IMR-90 (cell line): Measurements from ENCODE around the gene OR10D3. TPM values are rescaled to one million over a fixed set of nuclear protein-coding genes. Genes with fewer than 3 reads are reported as not detected.
"Not testable (repeated sequence)": the region's sequence is repeated elsewhere in the genome, so short reads cannot be mapped to it uniquely, and the experiment has no call there.

Experiments
- ATAC-seq: fragments of 200-7000 bp; cut with Tn5 transposase; 2 replicates; pipeline ENCODE4 v1.9.1; 2020; ENCODE audit warnings: low read depth, mild to moderate bottlenecking, moderate library complexity
- BruUV-seq: library from RNA; stranded (reverse); fragments of 400-500 nt; replicated peaks from 2 replicates; lab custom pipeline; 2021; lab: Mats Ljungman, UMichigan
- CTCF ChIA-PET: fragments of 300-600 bp; formaldehyde crosslinking; extraction: SDS; loops from one replicate; lab custom pipeline; 2021; ENCODE audit warnings: antibody characterized with exemption; lab: Yijun Ruan, JAX
- POLR2A ChIA-PET: fragments of 300-600 bp; sonication (Branson Sonifier 250); formaldehyde crosslinking; loops from one replicate; lab custom pipeline; 2022; ENCODE audit warnings: antibody characterized with exemption; ENCODE audit not compliant: unreplicated experiment; lab: Charles Lee
- DNase-seq: peaks from one replicate; pipeline ENCODE4 v3.0.0; 2013
- H2AFZ ChIP-seq: replicated peaks from 2 replicates; pipeline ENCODE3; 2013; ENCODE audit warnings: low read length, mild to moderate bottlenecking; ENCODE audit not compliant: poor library complexity
- H2AK5ac ChIP-seq: 2 replicates; pipeline ENCODE4 v1.6.1; 2013; ENCODE audit warnings: low read depth, low read length, inconsistent platforms
- H2AK9ac ChIP-seq: replicated peaks from 2 replicates; pipeline ENCODE3; 2013; ENCODE audit warnings: mild to moderate bottlenecking, low read depth, low read length, moderate library complexity; ENCODE audit not compliant: poor library complexity
- H2BK120ac ChIP-seq: 2 replicates; pipeline ENCODE4 v1.6.1; 2013; ENCODE audit warnings: low read depth, low read length, inconsistent platforms
- H2BK15ac ChIP-seq: 3 replicates; pipeline ENCODE4 v1.6.1; 2013; ENCODE audit warnings: low read depth, low read length, inconsistent platforms
- H2BK20ac ChIP-seq: 2 replicates; pipeline ENCODE4 v1.6.1; 2013; ENCODE audit warnings: low read depth, mild to moderate bottlenecking, inconsistent platforms, low read length, moderate library complexity
- H2BK5ac ChIP-seq: 2 replicates; pipeline ENCODE4 v1.6.1; 2013; ENCODE audit warnings: mild to moderate bottlenecking, low read depth, low read length, inconsistent platforms; ENCODE audit not compliant: poor library complexity, severe bottlenecking
- H3K14ac ChIP-seq: replicated peaks from 2 replicates; pipeline ENCODE4 v1.6.1; 2013; ENCODE audit warnings: low read depth, low read length, inconsistent platforms
- H3K18ac ChIP-seq: 2 replicates; pipeline ENCODE4 v1.6.1; 2013; ENCODE audit warnings: low read depth, low read length, control low read depth
- H3K23ac ChIP-seq: 2 replicates; pipeline ENCODE4 v1.6.1; 2013; ENCODE audit warnings: low read depth, low read length, inconsistent platforms
- H3K27ac ChIP-seq: 2 replicates; pipeline ENCODE4 v1.5.1; 2013; ENCODE audit warnings: mild to moderate bottlenecking, control low read depth, low read length; ENCODE audit not compliant: insufficient read depth
- H3K27me3 ChIP-seq: 2 replicates; pipeline ENCODE4 v1.6.1; 2013; ENCODE audit warnings: low read length; ENCODE audit not compliant: control insufficient read depth, insufficient read depth
- H3K36me3 ChIP-seq: 2 replicates; pipeline ENCODE4 v1.6.1; 2013; ENCODE audit warnings: low read length, mixed read lengths; ENCODE audit not compliant: control insufficient read depth, insufficient read depth
- H3K4ac ChIP-seq: 2 replicates; pipeline ENCODE4 v1.6.1; 2013; ENCODE audit warnings: low read depth, low read length, inconsistent platforms
- H3K4me1 ChIP-seq: 2 replicates; pipeline ENCODE4 v1.6.1; 2013; ENCODE audit warnings: low read length, mixed read lengths; ENCODE audit not compliant: control insufficient read depth, insufficient read depth
- H3K4me2 ChIP-seq: 2 replicates; pipeline ENCODE4 v1.6.1; 2013; ENCODE audit warnings: low read depth, mild to moderate bottlenecking, control low read depth, low read length, moderate library complexity
- H3K4me3 ChIP-seq: 2 replicates; pipeline ENCODE4 v1.5.1; 2013; ENCODE audit warnings: low read depth, mild to moderate bottlenecking, control low read depth, low read length, moderate library complexity; ENCODE audit not compliant: insufficient read depth
- H3K56ac ChIP-seq: 2 replicates; pipeline ENCODE4 v1.6.1; 2013; ENCODE audit warnings: low read length, inconsistent platforms; ENCODE audit not compliant: insufficient read depth; ENCODE audit errors: extremely low read depth
- H3K79me1 ChIP-seq, 2 experiments: 2 replicates each; pipeline ENCODE4 v1.6.1; 2013; ENCODE audit warnings: low read length in 2 of 2, inconsistent platforms in 1 of 2, low read depth in 1 of 2
- H3K9ac ChIP-seq: 2 replicates; pipeline ENCODE4 v1.6.1; 2013; ENCODE audit warnings: low read depth, low read length, control low read depth
- H3K9me1 ChIP-seq: 2 replicates; pipeline ENCODE4 v1.6.1; 2013; ENCODE audit warnings: low read length, inconsistent platforms; ENCODE audit not compliant: insufficient read depth
- H3K9me3 ChIP-seq: 2 replicates; pipeline ENCODE4 v1.6.1; 2013; ENCODE audit warnings: low read length; ENCODE audit not compliant: control insufficient read depth, insufficient read depth
- H4K20me1 ChIP-seq: 2 replicates; pipeline ENCODE4 v1.6.1; 2013; ENCODE audit warnings: low read length, inconsistent platforms; ENCODE audit not compliant: insufficient read depth
- H4K5ac ChIP-seq: 2 replicates; pipeline ENCODE4 v1.6.1; 2013; ENCODE audit warnings: mild to moderate bottlenecking, low read depth, low read length, control low read depth
- H4K8ac ChIP-seq, 2 experiments: 2 replicates each; pipeline ENCODE4 v1.6.1; 2013; ENCODE audit warnings: low read depth in 2 of 2, low read length in 2 of 2, control low read depth in 1 of 2, inconsistent platforms in 1 of 2
- H4K91ac ChIP-seq: 2 replicates; pipeline ENCODE4 v1.6.1; 2013; ENCODE audit warnings: low read depth, low read length, inconsistent platforms; ENCODE audit not compliant: insufficient read depth
- BHLHE40 ChIP-seq: fragments of 150-350 bp; IDR thresholded peaks from 2 replicates; pipeline ENCODE4 v1.6.1; 2016; ENCODE audit warnings: mild to moderate bottlenecking, low read depth, low read length
- CTCF ChIP-seq: conservative IDR thresholded peaks from 2 replicates; pipeline ENCODE4 v1.5.1; 2012; ENCODE audit warnings: mild to moderate bottlenecking, low read depth, low read length, improper control_type of control experiment
- MXI1 ChIP-seq: IDR thresholded peaks from 2 replicates; pipeline ENCODE4 v1.6.1; 2012; ENCODE audit warnings: low read depth, mild to moderate bottlenecking, low read length, moderate library complexity, borderline replicate concordance
- WGBS, 2 experiments: methylation state at CpG; one replicate each; pipeline versions ENCODE4 v1.1.5 to v1.1.7; 2013; ENCODE audit warnings: missing lambda C conversion rate in 2 of 2; ENCODE audit not compliant: insufficient read length in 1 of 2; ENCODE audit errors: extremely low coverage in 2 of 2; 5-methylcytosine and 5-hydroxymethylcytosine counted together
- dilution Hi-C: fragments of 300-500 bp; cut with HindIII; formaldehyde crosslinking; loops from one replicate; pipeline ENCODE4 v1.14.3; 2018; ENCODE audit warnings: low sequenced_read_pairs; ENCODE audit not compliant: unreplicated experiment
- in situ Hi-C: fragments of 300-500 bp; cut with MboI; formaldehyde crosslinking; loops from 3 replicates; pipeline ENCODE4 v1.14.3; 2019; ENCODE audit warnings: low sequenced_read_pairs, inconsistent platforms, mixed read lengths
- intact Hi-C: fragments of 100-400 bp; cut with micrococcal nuclease; formaldehyde crosslinking; loops from 2 replicates; pipeline ENCODE4 v1.10.0; 2022
- polyA plus RNA-seq, 3 experiments: library from polyadenylated mRNA; depleted of rRNA; stranded (reverse); fragments of >200 nt; gene quantifications; 2 replicates each; pipeline ENCODE4 v1.2.3, GENCODE V29; 2012; ENCODE audit warnings: low replicate concordance in 1 of 3
- total RNA-seq: library from RNA; depleted of rRNA; stranded (reverse); fragments of >200 nt; gene quantifications from 2 replicates; pipeline ENCODE4 v1.2.3, GENCODE V29; 2012

Gene OR10D3
- total and polyA plus RNA-seq, 2 of the 4 experiments (the other 2 are of a cell fraction): not detected

- Histone ChIP-seq H4K5ac (no peak overlapping the region), H4K91ac (no peak overlapping the region)
- no CpG with 5 or more reads among the region's 2 CpGs for WGBS, 2 experiments
Observed at GRCh38 chr11:124222407-124222806, 39.3 kb downstream of the OR10D3 start.

GRCh38 chr11:124224618-124225423 lies 41.7 kb downstream of the OR10D3 start:
- POLR2A ChIA-PET, H2AK5ac ChIP-seq, H3K4me3 ChIP-seq, H2BK20ac ChIP-seq, dilution Hi-C loops, H3K9ac ChIP-seq, H2AK9ac ChIP-seq, DNase-seq, H3K14ac ChIP-seq, H3K23ac ChIP-seq, H3K36me3 ChIP-seq, H3K79me1 ChIP-seq, H2BK15ac ChIP-seq, H2AFZ ChIP-seq, H3K4me1 ChIP-seq, H3K4ac ChIP-seq, H3K9me3 ChIP-seq, CTCF ChIA-PET, H4K20me1 ChIP-seq, H3K9me1 ChIP-seq, H3K4me2 ChIP-seq, H4K8ac ChIP-seq, intact Hi-C loops, H4K91ac ChIP-seq, ATAC-seq, H2BK5ac ChIP-seq, H3K56ac ChIP-seq, H4K5ac ChIP-seq, H3K27ac ChIP-seq, in situ Hi-C loops, H3K18ac ChIP-seq, H3K27me3 ChIP-seq, H2BK120ac ChIP-seq, BruUV-seq: not testable (repeated sequence)
- WGBS, 2 experiments: no CpG with 5 or more reads among the region's 9 CpGs

More at GRCh38 chr11:124222407-124222806, 39.3 kb downstream of the OR10D3 start:
- Histone ChIP-seq H2BK120ac (no peak overlapping the region), H3K4me2 (no peak overlapping the region), H2AK5ac (no peak overlapping the region), H3K18ac (no peak overlapping the region), H3K9me3 (no peaks in the 10 kb centered on the region), H3K56ac (no peak overlapping the region), H3K23ac (no peak overlapping the region), H2BK20ac (no peak overlapping the region), H2AFZ (no peak overlapping the region), H3K14ac (no peak overlapping the region), H3K4me1 (no peaks in the 10 kb centered on the region), H3K9me1 (no peaks in the 10 kb centered on the region), H2BK15ac (no peak overlapping the region), H4K20me1 (no peaks in the 10 kb centered on the region), H3K36me3 (no peaks in the 10 kb centered on the region), H3K9ac (no peak overlapping the region), H3K4ac (no peak overlapping the region), H2BK5ac (no peak overlapping the region), H3K4me3 (no peak overlapping the region), H3K79me1 (no peaks in the 10 kb centered on the region), H3K27me3 (no peaks in the 10 kb centered on the region; the same call in 1 of the 2 replicates), H2AK9ac (no peak overlapping the region), H4K8ac (no peak overlapping the region), H3K27ac (no peak overlapping the region)
- in situ Hi-C loops: no loop called here
- DNase-seq (no peak), ATAC-seq (no peak)
- POLR2A ChIA-PET: no interaction called here
- intact Hi-C loops: no loop called here
- TF ChIP-seq MXI1 (no peak), CTCF (no peak), BHLHE40 (no peak)
- dilution Hi-C loops: no loop called here
- CTCF ChIA-PET: no interaction called here
- BruUV-seq: no TSS peak
